Thoracic aorta (tissue), 2 donors: ENCODE measurements around the gene ADI1. TPM values are rescaled to one million over a fixed set of nuclear protein-coding genes. Genes with fewer than 3 reads are reported as not detected.

ENCODE experiments used
- ATAC-seq: fragments of 150-250 bp; one replicate; pipeline ENCODE4 v1.8.0; 2017; ENCODE audit warnings: low read depth; ENCODE audit not compliant: insufficient number of reproducible peaks, low FRiP score
- DNase-seq: peaks from one replicate; pipeline ENCODE4 v3.0.0-alpha.2; 2020; ENCODE audit warnings: low spot score
- H3K27ac ChIP-seq, 2 donors: fragments of 200-600 bp; sonication (generic); 1 replicate in 1 of 2; 2 replicates in 1 of 2; pipeline ENCODE4 v1.5.1; 2016; ENCODE audit warnings: mild to moderate bottlenecking in 2 of 2, moderate library complexity in 2 of 2
- H3K27me3 ChIP-seq: fragments of 200-600 bp; sonication (generic); replicated peaks from 2 replicates; pipeline ENCODE4 v1.6.0; 2016; ENCODE audit warnings: mild to moderate bottlenecking; ENCODE audit not compliant: insufficient read depth
- H3K36me3 ChIP-seq: fragments of 200-600 bp; sonication (generic); one replicate; pipeline ENCODE4 v1.5.1; 2016
- H3K4me1 ChIP-seq, 2 donors: fragments of 200-600 bp; sonication (generic); 1 replicate in 1 of 2; 2 replicates in 1 of 2; pipeline versions ENCODE4 v1.5.1 to v1.6.0; 2016; ENCODE audit warnings: low read depth in 2 of 2, mild to moderate bottlenecking in 1 of 2; ENCODE audit not compliant: control insufficient read depth in 1 of 2
- H3K4me3 ChIP-seq: fragments of 200-600 bp; sonication (generic); 2 replicates; pipeline ENCODE4 v1.5.1; 2016; ENCODE audit warnings: mild to moderate bottlenecking
- H3K9me3 ChIP-seq: fragments of 200-600 bp; sonication (generic); 2 replicates; pipeline ENCODE4 v1.5.1; 2016
- total RNA-seq, 2 donors: library from RNA; depleted of rRNA; stranded (reverse); fragments of >200 nt; gene quantifications; one replicate each; pipeline versions ENCODE4 v1.1.0 to v1.2.3, GENCODE V29; 2016
- TF ChIP-seq, protein P1 (sequence below): fragments of 200-600 bp; sonication (generic); IDR thresholded peaks from one replicate; pipeline ENCODE4 v1.5.1; 2019; ENCODE audit warnings: antibody characterized with exemption

ADI1 gene
- total RNA-seq, 2 donors from 2014 or later, result 120 to 126 TPM

DNA sequence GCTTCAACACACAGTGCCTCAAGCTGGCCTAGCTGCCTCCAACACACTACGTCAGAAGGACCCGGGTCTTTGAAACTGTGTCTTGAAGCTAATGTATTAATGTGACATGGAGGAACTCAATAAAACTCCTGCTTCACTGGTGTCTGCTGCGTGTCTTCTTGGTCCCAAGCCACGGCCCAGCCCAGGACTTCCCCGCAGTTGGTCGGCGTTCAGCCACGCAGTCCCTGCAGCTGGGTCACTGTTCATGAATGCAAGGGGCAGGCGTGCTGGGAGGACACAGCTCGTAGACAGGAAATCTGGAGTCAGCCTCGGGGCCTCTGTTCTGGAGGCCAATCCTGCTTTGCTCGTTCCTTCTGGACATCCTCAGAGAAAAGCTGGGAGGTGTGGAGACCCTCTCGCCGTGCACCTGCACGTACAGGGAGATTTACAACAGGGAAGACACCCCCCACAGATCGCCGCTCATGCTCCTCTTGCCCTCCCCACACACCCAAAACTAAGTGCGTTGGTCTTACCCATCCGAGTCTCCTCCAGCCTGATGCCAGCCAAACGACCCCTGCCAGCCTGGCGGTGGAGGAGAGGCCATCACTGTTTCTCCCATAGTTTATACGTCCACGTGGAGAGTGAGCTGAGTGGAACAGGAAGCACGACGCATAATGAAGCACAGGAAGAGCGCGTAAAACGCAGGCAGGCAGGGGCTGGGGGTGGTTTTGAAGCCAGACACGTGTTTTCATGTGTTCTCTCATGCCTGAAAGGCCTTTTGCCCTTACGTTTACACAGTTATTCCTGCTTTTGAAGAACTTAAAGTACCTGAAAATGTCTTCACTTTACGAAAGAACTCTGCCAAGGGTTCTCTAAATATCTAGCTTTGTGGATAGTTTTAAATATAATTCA, 39.7 kb downstream of the ADI1 start:
- TF ChIP-seq, protein P1, sequence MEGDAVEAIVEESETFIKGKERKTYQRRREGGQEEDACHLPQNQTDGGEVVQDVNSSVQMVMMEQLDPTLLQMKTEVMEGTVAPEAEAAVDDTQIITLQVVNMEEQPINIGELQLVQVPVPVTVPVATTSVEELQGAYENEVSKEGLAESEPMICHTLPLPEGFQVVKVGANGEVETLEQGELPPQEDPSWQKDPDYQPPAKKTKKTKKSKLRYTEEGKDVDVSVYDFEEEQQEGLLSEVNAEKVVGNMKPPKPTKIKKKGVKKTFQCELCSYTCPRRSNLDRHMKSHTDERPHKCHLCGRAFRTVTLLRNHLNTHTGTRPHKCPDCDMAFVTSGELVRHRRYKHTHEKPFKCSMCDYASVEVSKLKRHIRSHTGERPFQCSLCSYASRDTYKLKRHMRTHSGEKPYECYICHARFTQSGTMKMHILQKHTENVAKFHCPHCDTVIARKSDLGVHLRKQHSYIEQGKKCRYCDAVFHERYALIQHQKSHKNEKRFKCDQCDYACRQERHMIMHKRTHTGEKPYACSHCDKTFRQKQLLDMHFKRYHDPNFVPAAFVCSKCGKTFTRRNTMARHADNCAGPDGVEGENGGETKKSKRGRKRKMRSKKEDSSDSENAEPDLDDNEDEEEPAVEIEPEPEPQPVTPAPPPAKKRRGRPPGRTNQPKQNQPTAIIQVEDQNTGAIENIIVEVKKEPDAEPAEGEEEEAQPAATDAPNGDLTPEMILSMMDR, result no peak
- ATAC-seq, result no peak
- H3K9me3 ChIP-seq, result no peaks in the 10 kb centered on the region
- H3K27ac ChIP-seq, result no peak overlapping the region
- H3K4me1 ChIP-seq, result no peaks in the 10 kb centered on the region
- H3K27me3 ChIP-seq, result no peaks in the 10 kb centered on the region
- DNase-seq, result no peak
- peaks cover 22% of the 10 kb centered on the region for H3K36me3 ChIP-seq
- no peak overlapping the region for H3K4me3 ChIP-seq

DNA sequence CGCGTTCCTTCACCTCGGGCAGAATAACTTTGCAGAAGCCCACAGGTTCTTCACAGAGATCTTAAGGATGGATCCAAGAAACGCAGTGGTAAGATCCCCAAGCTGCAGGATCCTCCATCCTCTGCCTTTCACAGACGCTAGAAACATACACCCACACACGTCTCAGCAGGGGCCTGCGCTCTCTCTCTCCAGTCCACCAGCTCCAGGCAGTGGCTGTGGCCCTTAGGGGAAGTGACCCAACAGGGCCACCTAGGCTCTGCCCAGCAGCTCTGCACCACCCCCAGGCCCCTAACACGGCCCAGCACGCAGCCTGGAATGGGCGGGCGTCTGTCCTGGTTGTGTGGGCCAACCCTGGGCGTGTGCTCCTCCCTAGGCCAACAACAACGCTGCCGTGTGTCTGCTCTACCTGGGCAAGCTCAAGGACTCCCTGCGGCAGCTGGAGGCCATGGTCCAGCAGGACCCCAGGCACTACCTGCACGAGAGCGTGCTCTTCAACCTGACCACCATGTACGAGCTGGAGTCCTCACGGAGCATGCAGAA, 40.4 kb downstream of the ADI1 start:
- Histone ChIP-seq H3K36me3 (peaks cover 24% of the 10 kb centered on the region), H3K27me3 (no peaks in the 10 kb centered on the region), H3K9me3 (no peaks in the 10 kb centered on the region), H3K4me1 (no peaks in the 10 kb centered on the region), H3K27ac (no peak overlapping the region), H3K4me3 (no peak overlapping the region)
- no peak for DNase-seq
- no peak for ATAC-seq
- TF ChIP-seq, protein P1, result no peak

DNA sequence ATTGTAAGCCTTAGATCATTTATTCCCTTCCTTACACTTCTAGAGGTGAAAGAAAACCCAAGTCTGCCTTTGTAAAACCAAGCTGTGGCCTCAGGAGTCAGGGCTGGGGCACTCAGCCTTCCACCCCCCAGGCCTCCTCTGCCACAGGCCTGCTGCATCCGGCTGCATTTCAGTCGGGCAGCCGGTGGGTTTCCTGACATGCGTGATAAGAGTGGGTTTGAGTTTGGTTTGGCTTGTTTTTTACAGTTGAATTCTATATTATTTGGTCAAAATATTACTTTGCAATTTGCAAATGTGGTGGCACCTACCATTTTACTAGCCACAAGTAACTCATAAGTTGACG, 42.4 kb downstream of the ADI1 start:
- Histone ChIP-seq H3K4me3 (no peak overlapping the region), H3K4me1 (peaks cover 0 to 3% of the 10 kb centered on the region in 2 donors), H3K27me3 (no peaks in the 10 kb centered on the region), H3K9me3 (no peaks in the 10 kb centered on the region), H3K27ac (peak overlapping the region in 1 of 2 donors; percentile 13), H3K36me3 (peaks cover 20% of the 10 kb centered on the region)
- TF ChIP-seq, protein P1, result no peak
- DNase-seq (no peak), ATAC-seq (no peak)

DNA sequence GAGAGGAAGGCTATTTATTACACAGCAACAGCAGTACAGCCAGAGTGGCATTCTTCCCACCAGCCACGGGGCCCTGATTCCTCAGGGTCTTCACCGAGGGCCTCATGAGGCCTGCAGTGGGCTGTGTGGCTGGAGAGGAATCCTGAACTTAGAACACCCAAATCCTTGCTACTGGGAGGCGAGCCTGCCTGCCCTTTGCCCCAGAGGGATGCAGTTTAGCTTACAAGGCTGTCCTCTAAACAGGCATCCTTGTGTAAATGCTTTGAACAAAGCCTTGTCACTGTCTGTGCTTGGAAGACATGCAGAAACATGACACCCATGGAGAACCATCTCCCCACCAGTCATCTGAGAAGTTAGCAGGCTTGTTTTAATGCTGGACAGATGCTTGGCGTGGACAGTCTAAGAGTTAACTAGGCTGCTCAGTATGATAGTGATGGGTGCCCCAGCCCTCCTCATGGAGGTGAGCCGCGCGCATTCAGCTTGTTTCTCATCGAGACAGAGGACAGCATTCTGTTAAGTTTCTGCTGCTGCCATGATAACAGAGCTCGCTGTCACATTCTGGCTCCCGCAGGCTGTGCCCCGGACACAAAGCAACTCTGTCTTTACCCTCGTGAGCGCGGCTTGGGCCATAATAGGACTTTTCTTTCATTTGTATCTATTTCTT, 42.9 kb downstream of the ADI1 start:
- H3K27ac ChIP-seq, result peak overlapping the region in 1 of 2 donors; percentile 51
- DNase-seq, result no peak
- TF ChIP-seq, protein P1, result no peak
- no peaks in the 10 kb centered on the region for H3K27me3 ChIP-seq
- H3K9me3 ChIP-seq, result no peaks in the 10 kb centered on the region
- no peak for ATAC-seq
- H3K4me1 ChIP-seq, result peaks cover 5 to 8% of the 10 kb centered on the region in 2 donors
- peaks cover 20% of the 10 kb centered on the region for H3K36me3 ChIP-seq
- H3K4me3 ChIP-seq, result no peak overlapping the region

DNA sequence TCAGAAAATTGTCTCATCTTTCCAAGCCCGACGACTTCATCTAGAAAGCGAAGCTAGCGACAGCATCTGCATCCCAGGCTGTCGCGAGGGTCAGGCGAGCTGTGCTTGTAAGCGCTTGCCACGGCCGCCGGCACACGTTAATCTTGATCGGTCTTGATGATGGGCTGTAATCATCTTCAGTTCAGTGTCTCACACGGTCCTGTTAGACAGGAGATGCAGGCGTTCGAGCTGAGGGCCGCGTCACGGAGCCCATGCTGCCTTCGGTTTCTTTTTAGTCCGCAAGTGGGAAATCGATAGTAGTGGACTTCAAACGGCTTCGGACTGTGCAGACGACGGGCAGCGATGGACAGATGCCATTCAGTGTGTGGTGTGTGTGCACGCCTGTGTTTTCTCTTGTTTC, 43.6 kb downstream of the ADI1 start:
- H3K9me3 ChIP-seq, result no peaks in the 10 kb centered on the region
- peaks cover 11 to 15% of the 10 kb centered on the region in 2 donors for H3K4me1 ChIP-seq
- DNase-seq (no peak), ATAC-seq (no peak)
- no peaks in the 10 kb centered on the region for H3K27me3 ChIP-seq
- H3K4me3 ChIP-seq, result no peak overlapping the region
- TF ChIP-seq, protein P1, result no peak
- peak overlapping the region in 1 of 2 donors; percentile 51 for H3K27ac ChIP-seq
- peaks cover 20% of the 10 kb centered on the region for H3K36me3 ChIP-seq
